Activated naive CD8-positive, alpha-beta T cell (primary cell): ENCODE data around the gene GALNT12.

ENCODE experiments used
- H3K27ac Mint-ChIP-seq: one replicate; pipeline ENCODE4 v1.8.0; 2021; ENCODE audit warnings: mixed read lengths
- H3K27me3 Mint-ChIP-seq: one replicate; pipeline ENCODE4 v1.8.0; 2021; ENCODE audit warnings: mixed read lengths
- H3K36me3 Mint-ChIP-seq: one replicate; pipeline ENCODE4 v1.8.0; 2021; ENCODE audit warnings: mixed read lengths
- H3K4me1 Mint-ChIP-seq: one replicate; pipeline ENCODE4 v1.8.0; 2021; ENCODE audit warnings: low read depth, mixed read lengths
- H3K4me3 Mint-ChIP-seq: one replicate; pipeline ENCODE4 v1.8.0; 2021; ENCODE audit warnings: mild to moderate bottlenecking, mixed read lengths
- H3K9me3 Mint-ChIP-seq: one replicate; pipeline ENCODE4 v1.8.0; 2021; ENCODE audit warnings: low read depth, mixed read lengths

The GALNT12 gene

GRCh38 chr9:98866435-98867102 is 59.1 kb downstream of the GALNT12 start:
- H3K4me1 Mint-ChIP-seq, result no peaks in the 10 kb centered on the region
- no peaks in the 10 kb centered on the region for H3K9me3 Mint-ChIP-seq
- no peaks in the 10 kb centered on the region for H3K36me3 Mint-ChIP-seq
- H3K27me3 Mint-ChIP-seq, result peaks cover 2% of the 10 kb centered on the region
- no peak overlapping the region for H3K4me3 Mint-ChIP-seq
- H3K27ac Mint-ChIP-seq, result no peak overlapping the region

- Mint-ChIP-seq H3K27ac (no peak overlapping the region), H3K4me3 (no peak overlapping the region), H3K36me3 (no peaks in the 10 kb centered on the region), H3K9me3 (no peaks in the 10 kb centered on the region), H3K27me3 (peaks cover 2% of the 10 kb centered on the region), H3K4me1 (no peaks in the 10 kb centered on the region)
Observed at GRCh38 chr9:98867103-98867428, 59.6 kb downstream of the GALNT12 start.

GRCh38 chr9:98867429-98868168 is 60.1 kb downstream of the GALNT12 start:
- Mint-ChIP-seq H3K4me1 (no peaks in the 10 kb centered on the region), H3K4me3 (no peak overlapping the region), H3K9me3 (no peaks in the 10 kb centered on the region), H3K27ac (no peak overlapping the region), H3K27me3 (peaks cover 2% of the 10 kb centered on the region), H3K36me3 (no peaks in the 10 kb centered on the region)

GRCh38 chr9:98869078-98869745 is 61.7 kb downstream of the GALNT12 start:
- no peaks in the 10 kb centered on the region for H3K36me3 Mint-ChIP-seq
- H3K4me1 Mint-ChIP-seq, result no peaks in the 10 kb centered on the region
- H3K9me3 Mint-ChIP-seq, result no peaks in the 10 kb centered on the region
- peaks cover 2% of the 10 kb centered on the region for H3K27me3 Mint-ChIP-seq
- H3K4me3 Mint-ChIP-seq, result no peak overlapping the region
- no peak overlapping the region for H3K27ac Mint-ChIP-seq

GRCh38 chr9:98869866-98870265 is 62.4 kb downstream of the GALNT12 start:
- H3K9me3 Mint-ChIP-seq, result no peaks in the 10 kb centered on the region
- no peak overlapping the region for H3K27ac Mint-ChIP-seq
- no peaks in the 10 kb centered on the region for H3K4me1 Mint-ChIP-seq
- peaks cover 2% of the 10 kb centered on the region for H3K27me3 Mint-ChIP-seq
- no peak overlapping the region for H3K4me3 Mint-ChIP-seq
- no peaks in the 10 kb centered on the region for H3K36me3 Mint-ChIP-seq

- H3K4me1 Mint-ChIP-seq, result no peaks in the 10 kb centered on the region
- no peak overlapping the region for H3K4me3 Mint-ChIP-seq
- H3K27me3 Mint-ChIP-seq, result peaks cover 2% of the 10 kb centered on the region
- H3K9me3 Mint-ChIP-seq, result no peaks in the 10 kb centered on the region
- no peaks in the 10 kb centered on the region for H3K36me3 Mint-ChIP-seq
- H3K27ac Mint-ChIP-seq, result no peak overlapping the region
Observed at GRCh38 chr9:98870782-98871557, 63.5 kb downstream of the GALNT12 start.

GRCh38 chr9:98871558-98872065 is 64.1 kb downstream of the GALNT12 start:
- no peaks in the 10 kb centered on the region for H3K9me3 Mint-ChIP-seq
- no peaks in the 10 kb centered on the region for H3K36me3 Mint-ChIP-seq
- H3K27me3 Mint-ChIP-seq, result peaks cover 2% of the 10 kb centered on the region
- H3K27ac Mint-ChIP-seq, result no peak overlapping the region
- no peaks in the 10 kb centered on the region for H3K4me1 Mint-ChIP-seq
- H3K4me3 Mint-ChIP-seq, result no peak overlapping the region

GRCh38 chr9:98873526-98873925 is 66.1 kb downstream of the GALNT12 start:
- no peaks in the 10 kb centered on the region for H3K9me3 Mint-ChIP-seq
- no peak overlapping the region for H3K27ac Mint-ChIP-seq
- H3K4me3 Mint-ChIP-seq, result no peak overlapping the region
- no peaks in the 10 kb centered on the region for H3K27me3 Mint-ChIP-seq
- no peaks in the 10 kb centered on the region for H3K36me3 Mint-ChIP-seq
- no peaks in the 10 kb centered on the region for H3K4me1 Mint-ChIP-seq

GRCh38 chr9:98873951-98874371 is 66.5 kb downstream of the GALNT12 start:
- Mint-ChIP-seq H3K27me3 (no peaks in the 10 kb centered on the region), H3K36me3 (no peaks in the 10 kb centered on the region), H3K9me3 (no peaks in the 10 kb centered on the region), H3K27ac (no peak overlapping the region), H3K4me1 (no peaks in the 10 kb centered on the region), H3K4me3 (no peak overlapping the region)

GRCh38 chr9:98874721-98875255 is 67.3 kb downstream of the GALNT12 start:
- no peak overlapping the region for H3K27ac Mint-ChIP-seq
- H3K4me3 Mint-ChIP-seq, result no peak overlapping the region
- no peaks in the 10 kb centered on the region for H3K9me3 Mint-ChIP-seq
- no peaks in the 10 kb centered on the region for H3K36me3 Mint-ChIP-seq
- H3K27me3 Mint-ChIP-seq, result peaks cover 3% of the 10 kb centered on the region
- H3K4me1 Mint-ChIP-seq, result no peaks in the 10 kb centered on the region

GRCh38 chr9:98875536-98875935 is 68.1 kb downstream of the GALNT12 start:
- Mint-ChIP-seq H3K27ac (no peak overlapping the region), H3K9me3 (no peaks in the 10 kb centered on the region), H3K36me3 (no peaks in the 10 kb centered on the region), H3K4me3 (no peak overlapping the region), H3K27me3 (peaks cover 3% of the 10 kb centered on the region), H3K4me1 (no peaks in the 10 kb centered on the region)

GRCh38 chr9:98877311-98877710 is 69.8 kb downstream of the GALNT12 start:
- Mint-ChIP-seq H3K9me3 (no peaks in the 10 kb centered on the region), H3K4me1 (no peaks in the 10 kb centered on the region), H3K4me3 (no peak overlapping the region), H3K36me3 (no peaks in the 10 kb centered on the region), H3K27me3 (peaks cover 10% of the 10 kb centered on the region), H3K27ac (no peak overlapping the region)

- Mint-ChIP-seq H3K27ac (no peak overlapping the region), H3K9me3 (no peaks in the 10 kb centered on the region), H3K36me3 (no peaks in the 10 kb centered on the region), H3K4me1 (no peaks in the 10 kb centered on the region), H3K4me3 (no peak overlapping the region), H3K27me3 (peaks cover 10% of the 10 kb centered on the region)
Observed at GRCh38 chr9:98879094-98879962, 71.9 kb downstream of the GALNT12 start.

GRCh38 chr9:98879963-98880310 is 72.5 kb downstream of the GALNT12 start:
- H3K9me3 Mint-ChIP-seq, result no peaks in the 10 kb centered on the region
- no peaks in the 10 kb centered on the region for H3K4me1 Mint-ChIP-seq
- H3K4me3 Mint-ChIP-seq, result no peak overlapping the region
- no peak overlapping the region for H3K27ac Mint-ChIP-seq
- peaks cover 11% of the 10 kb centered on the region for H3K27me3 Mint-ChIP-seq
- H3K36me3 Mint-ChIP-seq, result no peaks in the 10 kb centered on the region
